ENCODE results near the gene MDM4.

MDM4 gene

DNA sequence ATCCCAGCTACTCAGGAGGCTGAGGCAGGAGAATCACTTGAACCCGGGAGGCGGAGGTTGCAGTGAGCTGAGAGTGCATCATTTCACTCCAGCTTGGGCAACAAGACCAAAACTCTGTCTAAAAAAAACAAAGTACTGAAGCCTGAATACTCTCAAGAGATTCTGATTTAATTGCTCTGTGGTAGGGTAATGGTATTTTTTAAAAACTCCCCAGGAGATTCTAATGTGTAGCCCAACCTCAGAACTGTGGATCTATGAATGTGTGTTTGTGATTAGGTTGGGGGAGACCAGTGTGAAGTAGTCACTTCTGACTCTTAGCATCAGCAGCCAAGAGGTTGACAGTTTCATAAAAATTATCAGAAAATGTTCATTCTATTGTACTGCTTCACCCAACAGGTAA lies 43.5 kb upstream of the MDM4 start:
- TF ChIP-seq CTCF (IDR thresholded peaks at IDR 0.05; ENCODE audit: low read depth, low read length) = no peak
- H3K4me3 ChIP-seq (ENCODE audit: low read depth, low read length) = no peak overlapping the region

GRCh38 chr1:204473400-204473965 lies 42.7 kb upstream of the MDM4 start:
- TF ChIP-seq CTCF (IDR thresholded peaks at IDR 0.05; ENCODE audit: low read depth, low read length) = no peak

GRCh38 chr1:204475656-204476432 lies 40.4 kb upstream of the MDM4 start:
- no peak overlapping the region for H3K4me3 ChIP-seq (ENCODE audit: low read depth, low read length)
- no peak for TF ChIP-seq CTCF (IDR thresholded peaks at IDR 0.05; ENCODE audit: low read depth, low read length)

More at GRCh38 chr1:204473400-204473965, 42.7 kb upstream of the MDM4 start:
- H3K4me3 ChIP-seq (ENCODE audit: low read depth, low read length) = no peak overlapping the region

- no peak for TF ChIP-seq CTCF (IDR thresholded peaks at IDR 0.05; ENCODE audit: low read depth, low read length)
- H3K4me3 ChIP-seq (ENCODE audit: low read depth, low read length) = no peak overlapping the region
These were observed 39.6 kb upstream of the MDM4 start for GRCh38 chr1:204476563-204476962.

- no peak overlapping the region for H3K4me3 ChIP-seq (ENCODE audit: low read depth, low read length)
- TF ChIP-seq CTCF (IDR thresholded peaks at IDR 0.05; ENCODE audit: low read depth, low read length) = no peak
These were observed 39.0 kb upstream of the MDM4 start for GRCh38 chr1:204477036-204477740.

GRCh38 chr1:204478172-204478899 lies 37.9 kb upstream of the MDM4 start:
- no peak for TF ChIP-seq CTCF (IDR thresholded peaks at IDR 0.05; ENCODE audit: low read depth, low read length)
- H3K4me3 ChIP-seq (ENCODE audit: low read depth, low read length) = no peak overlapping the region
